Parathyroid adenoma (tissue), 2 donors: ENCODE measurements around the gene DICER1.
"Not testable (repeated sequence)": the region's sequence is repeated elsewhere in the genome, so short reads cannot be mapped to it uniquely, and the experiment has no call there.

Experiments used
- H2AFZ ChIP-seq: fragments of 300-600 bp; sonication (generic); one replicate; pipeline ENCODE4 v1.7.0; 2017; ENCODE audit warnings: antibody characterized with exemption, mild to moderate bottlenecking
- H3K27ac ChIP-seq: fragments of 300-600 bp; sonication (generic); one replicate; pipeline ENCODE4 v1.7.0; 2017
- H3K27me3 ChIP-seq: fragments of 300-600 bp; sonication (generic); one replicate; pipeline ENCODE4 v1.7.0; 2017; ENCODE audit warnings: low read length; ENCODE audit not compliant: control insufficient read depth, insufficient read depth
- H3K36me3 ChIP-seq: fragments of 300-600 bp; sonication (generic); one replicate; pipeline ENCODE4 v1.7.0; 2017; ENCODE audit warnings: low read length; ENCODE audit not compliant: control insufficient read depth, insufficient read depth
- H3K4me1 ChIP-seq: fragments of 300-600 bp; sonication (generic); one replicate; pipeline ENCODE4 v1.7.0; 2017; ENCODE audit warnings: control low read depth
- H3K4me2 ChIP-seq: fragments of 300-600 bp; sonication (generic); one replicate; pipeline ENCODE4 v1.7.0; 2017; ENCODE audit warnings: low read length
- H3K4me3 ChIP-seq: fragments of 300-600 bp; sonication (generic); one replicate; pipeline ENCODE4 v1.7.0; 2017; ENCODE audit warnings: low read depth, low read length
- H3K79me2 ChIP-seq: fragments of 300-600 bp; sonication (generic); one replicate; pipeline ENCODE4 v1.7.0; 2017; ENCODE audit warnings: control low read depth
- H3K9ac ChIP-seq: fragments of 300-600 bp; sonication (generic); one replicate; pipeline ENCODE4 v1.7.0; 2017; ENCODE audit warnings: mild to moderate bottlenecking
- H3K9me3 ChIP-seq: fragments of 300-600 bp; sonication (generic); one replicate; pipeline ENCODE4 v1.7.0; 2017; ENCODE audit warnings: low read length; ENCODE audit not compliant: control insufficient read depth
- CTCF ChIP-seq: fragments of 300-600 bp; sonication (generic); IDR thresholded peaks from one replicate; pipeline ENCODE4 v1.7.0; 2017; ENCODE audit warnings: antibody characterized with exemption, mild to moderate bottlenecking
- donor health status: primary hyperparathyroidism.

DICER1 gene

GRCh38 chr14:95157327-95158189, at the start of gene DICER1:
TSS of gene DICER1 (minus strand) at chr14:95157529. CDS start at chr14:95133458, 24,071 bp downstream.
- no peaks in the 10 kb centered on the region for H3K27me3 ChIP-seq
- TF ChIP-seq CTCF, result peak; percentile 3
- peaks cover 44% of the 10 kb centered on the region for H3K79me2 ChIP-seq
- no peaks in the 10 kb centered on the region for H3K9me3 ChIP-seq
- peak within 1 kb of the TSS; percentile 97 for H2AFZ ChIP-seq
- peak within 1 kb of the TSS; percentile 84 for H3K9ac ChIP-seq
- H3K4me2 ChIP-seq, result peak within 1 kb of the TSS; percentile 86
- no peaks in the 10 kb centered on the region for H3K36me3 ChIP-seq
- H3K4me3 ChIP-seq, result peak within 1 kb of the TSS; percentile 93
- H3K27ac ChIP-seq, result peak within 1 kb of the TSS; percentile 87
- peaks cover 14% of the 10 kb centered on the region for H3K4me1 ChIP-seq

GRCh38 chr14:95206534-95206933, 49.2 kb upstream of the DICER1 start:
- no peak for TF ChIP-seq CTCF
- Histone ChIP-seq H3K27me3 (no peaks in the 10 kb centered on the region), H3K9ac (no peak overlapping the region), H2AFZ (peak overlapping the region; percentile 39), H3K27ac (no peak overlapping the region), H3K4me3 (no peak overlapping the region), H3K4me1 (peaks cover 4% of the 10 kb centered on the region), H3K36me3 (no peaks in the 10 kb centered on the region), H3K4me2 (no peak overlapping the region), H3K79me2 (no peaks in the 10 kb centered on the region), H3K9me3 (no peaks in the 10 kb centered on the region)

- H3K4me1 ChIP-seq, result peaks cover 4% of the 10 kb centered on the region
- no peak overlapping the region for H3K27ac ChIP-seq
- no peaks in the 10 kb centered on the region for H3K36me3 ChIP-seq
- H3K9ac ChIP-seq, result no peak overlapping the region
- no peak overlapping the region for H3K4me2 ChIP-seq
- H2AFZ ChIP-seq, result no peak overlapping the region
- H3K9me3 ChIP-seq, result no peaks in the 10 kb centered on the region
- no peaks in the 10 kb centered on the region for H3K79me2 ChIP-seq
- no peak for TF ChIP-seq CTCF
- no peak overlapping the region for H3K4me3 ChIP-seq
- H3K27me3 ChIP-seq, result no peaks in the 10 kb centered on the region
Observed at GRCh38 chr14:95204705-95205104, 47.4 kb upstream of the DICER1 start.

- H3K9me3 ChIP-seq, H3K4me1 ChIP-seq, H3K27ac ChIP-seq, H3K9ac ChIP-seq, H3K4me2 ChIP-seq, H3K4me3 ChIP-seq, H3K27me3 ChIP-seq, H3K36me3 ChIP-seq, H3K79me2 ChIP-seq, H2AFZ ChIP-seq: not testable (repeated sequence)
Observed at GRCh38 chr14:95201745-95202144, 44.4 kb upstream of the DICER1 start.

GRCh38 chr14:95200404-95200803, 43.1 kb upstream of the DICER1 start:
- no peak for TF ChIP-seq CTCF
- no peak overlapping the region for H3K4me3 ChIP-seq
- no peaks in the 10 kb centered on the region for H3K4me1 ChIP-seq
- H3K27me3 ChIP-seq, result no peaks in the 10 kb centered on the region
- H3K27ac ChIP-seq, result no peak overlapping the region
- no peaks in the 10 kb centered on the region for H3K36me3 ChIP-seq
- H3K4me2 ChIP-seq, result no peak overlapping the region
- H3K9me3 ChIP-seq, result no peaks in the 10 kb centered on the region
- H3K9ac ChIP-seq, result no peak overlapping the region
- H2AFZ ChIP-seq, result no peak overlapping the region
- no peaks in the 10 kb centered on the region for H3K79me2 ChIP-seq
